Activated CD4-positive, alpha-beta T cell treated with anti-CD3 and anti-CD28 coated beads for 48 hours (primary cell): ENCODE data around the gene EHF.
"Not testable (repeated sequence)": the region's sequence is repeated elsewhere in the genome, so short reads cannot be mapped to it uniquely, and the experiment has no call there.

Source experiments
- DNase-seq: peaks from one replicate; pipeline ENCODE4 v3.0.0-alpha.2; 2020

EHF gene

DNA sequence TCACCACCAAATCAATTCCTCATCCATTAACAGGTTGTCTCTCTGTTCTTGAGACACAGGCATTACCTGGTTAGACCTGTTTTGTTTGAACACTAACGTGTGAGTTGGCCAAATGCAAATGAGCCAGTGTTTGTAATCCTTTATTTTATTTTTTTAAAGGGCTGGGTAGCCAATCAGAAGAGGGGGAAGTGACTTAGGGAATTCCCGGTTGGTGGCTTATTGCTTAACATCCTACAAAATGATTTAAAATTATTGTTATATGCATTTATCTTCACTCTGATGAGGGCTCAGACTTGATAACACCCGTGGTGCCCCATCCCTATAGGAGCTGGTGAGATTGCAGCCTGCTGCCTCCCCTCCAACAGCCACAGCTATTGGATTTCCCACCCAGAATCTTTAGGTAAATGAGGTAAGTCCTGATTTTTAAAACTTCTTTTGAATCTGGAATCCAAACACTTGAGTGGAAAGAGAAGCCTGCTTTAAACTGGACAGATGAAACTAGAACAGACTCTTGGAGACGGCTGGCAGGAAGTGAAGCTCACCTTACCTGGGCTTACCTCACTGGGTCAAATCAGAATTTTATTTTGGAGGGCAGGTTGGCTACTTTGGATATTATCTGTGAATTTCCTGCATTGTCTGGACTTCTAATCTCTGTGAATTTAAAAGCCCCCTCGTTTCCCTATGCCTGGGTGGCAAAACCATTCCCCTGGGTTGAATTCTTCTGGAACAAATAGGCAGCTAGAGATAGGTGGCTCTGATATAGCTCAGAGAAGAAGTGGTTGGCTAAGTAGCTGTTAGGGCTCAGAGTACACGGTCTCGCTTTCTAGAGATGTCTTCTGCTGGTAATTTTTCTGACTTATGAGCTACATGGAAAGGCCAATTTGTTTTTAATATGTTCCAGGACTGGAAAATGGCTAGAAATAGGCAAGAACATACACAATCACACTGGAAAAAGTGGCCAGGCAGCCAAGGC lies at the start of gene EHF:
Gene EHF, plus strand, starts transcription at position 274 of the 973 bp plus-strand sequence. CDS start 21,538 bp downstream, outside the sequence.
- DNase-seq = no peak

DNA sequence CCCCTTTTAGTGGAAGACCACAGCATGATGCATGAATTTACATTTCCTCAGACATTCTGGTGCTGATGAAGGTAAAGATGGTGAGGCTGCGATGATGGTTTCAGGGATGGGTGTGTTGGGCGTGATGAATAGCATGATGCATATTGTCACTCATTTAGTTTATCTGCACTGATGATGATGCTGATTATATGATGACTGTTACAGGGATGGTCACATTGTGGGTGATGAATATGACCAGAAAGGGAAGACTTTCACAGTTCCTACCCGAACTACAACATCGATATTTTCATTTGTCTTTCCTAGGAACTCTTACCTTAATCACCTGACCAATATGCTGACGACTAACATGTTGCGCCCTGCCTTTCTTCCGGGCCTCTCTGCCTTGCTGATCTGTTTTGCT lies 47.4 kb upstream of the EHF start:
- no peak for DNase-seq

DNA sequence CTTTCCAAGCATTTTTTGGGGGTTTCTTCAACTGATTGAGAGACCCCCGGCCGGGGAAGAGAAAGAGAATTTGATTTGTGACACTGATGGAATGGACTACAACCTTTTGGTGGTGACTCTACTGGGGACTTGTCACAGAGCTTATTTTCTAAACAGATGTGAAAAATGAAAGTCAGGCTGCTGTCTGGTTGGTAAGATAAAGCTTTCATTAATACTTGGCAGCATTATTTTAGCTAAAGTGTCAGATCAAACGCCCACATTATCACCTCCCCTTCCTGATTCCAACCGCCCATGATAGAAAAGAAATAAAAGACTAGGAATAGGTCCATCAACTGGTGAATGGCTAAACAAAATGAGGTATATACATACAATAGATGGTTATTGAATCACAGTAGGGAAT lies 45.6 kb upstream of the EHF start:
- DNase-seq = no peak

DNA sequence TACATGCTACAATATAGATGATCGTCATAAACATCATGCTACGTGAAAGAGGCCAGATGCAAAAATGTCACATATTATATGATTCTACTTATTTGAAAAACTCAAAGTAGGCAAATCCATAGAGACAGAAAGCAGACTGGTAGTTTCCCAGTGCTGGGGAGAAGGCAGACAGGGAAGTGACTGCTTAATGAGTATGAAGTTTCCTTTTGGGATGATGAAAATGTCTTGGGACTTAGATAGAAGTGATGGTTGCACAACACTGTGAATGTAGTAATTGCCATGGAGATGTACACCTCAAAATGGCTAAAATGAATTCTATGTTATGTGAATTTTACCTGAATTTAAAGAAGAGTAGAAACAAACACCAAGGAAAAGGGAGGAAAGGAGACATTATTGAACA lies 45.2 kb upstream of the EHF start:
- DNase-seq = no peak

DNA sequence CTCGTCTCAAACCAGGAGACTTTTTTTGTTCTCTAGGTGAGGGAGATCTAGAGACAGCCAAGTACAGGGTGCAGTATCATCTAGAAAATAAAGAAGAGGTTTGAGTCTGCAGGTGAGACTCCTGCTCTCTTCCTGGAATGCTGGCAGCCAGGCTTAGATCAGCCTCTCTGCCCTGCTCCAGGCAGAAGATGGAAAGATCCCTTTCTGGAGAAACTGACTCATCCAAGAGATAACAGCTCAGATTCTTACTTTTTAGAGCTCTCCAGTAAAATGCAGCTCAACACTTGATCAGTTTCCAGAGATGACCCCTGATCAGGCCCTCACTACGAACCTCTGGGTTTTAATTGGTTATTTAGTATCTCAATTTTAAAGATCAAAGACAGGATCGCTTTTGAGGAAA lies 44.6 kb upstream of the EHF start:
- DNase-seq = no peak

DNA sequence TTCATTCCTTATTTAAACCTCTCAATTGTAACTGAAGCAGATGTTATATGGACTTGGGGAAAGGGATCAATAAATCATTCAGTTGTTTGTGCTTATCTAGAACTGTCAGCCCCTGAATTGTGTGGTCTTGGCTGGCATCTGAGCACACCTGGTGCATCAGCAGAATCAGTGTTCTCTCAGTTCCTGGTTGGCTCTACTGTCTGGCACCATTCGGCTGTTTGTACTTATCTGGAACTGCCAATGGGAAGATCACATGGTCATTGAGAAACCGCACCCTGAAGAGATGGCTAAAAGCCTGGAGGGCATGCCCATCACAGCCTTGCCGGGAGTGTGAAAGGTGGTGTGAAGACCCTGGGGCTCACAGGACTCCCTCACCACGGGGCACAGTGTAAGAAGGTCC lies 37.1 kb upstream of the EHF start:
- DNase-seq = no peak

DNA sequence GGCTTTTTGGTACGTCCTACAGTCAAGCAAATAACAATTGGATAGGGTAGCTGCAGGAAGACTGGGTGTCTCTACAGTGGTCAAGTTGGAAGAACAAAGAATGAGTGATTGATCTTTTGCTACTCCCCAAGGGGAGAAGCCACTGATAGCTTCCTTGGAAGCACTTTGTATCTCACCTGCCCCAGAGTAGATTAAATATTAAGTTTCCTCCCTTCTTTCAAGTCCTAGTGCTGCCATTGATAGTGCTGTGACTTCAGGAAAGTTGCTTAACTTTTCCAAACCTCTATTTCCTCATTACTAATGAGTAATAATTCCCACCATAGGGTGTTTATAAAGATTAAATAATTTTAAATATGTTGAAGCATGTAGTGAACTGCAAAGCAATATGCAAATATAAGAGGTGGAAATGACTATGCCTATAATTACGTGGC lies 35.6 kb upstream of the EHF start:
- DNase-seq = no peak

DNA sequence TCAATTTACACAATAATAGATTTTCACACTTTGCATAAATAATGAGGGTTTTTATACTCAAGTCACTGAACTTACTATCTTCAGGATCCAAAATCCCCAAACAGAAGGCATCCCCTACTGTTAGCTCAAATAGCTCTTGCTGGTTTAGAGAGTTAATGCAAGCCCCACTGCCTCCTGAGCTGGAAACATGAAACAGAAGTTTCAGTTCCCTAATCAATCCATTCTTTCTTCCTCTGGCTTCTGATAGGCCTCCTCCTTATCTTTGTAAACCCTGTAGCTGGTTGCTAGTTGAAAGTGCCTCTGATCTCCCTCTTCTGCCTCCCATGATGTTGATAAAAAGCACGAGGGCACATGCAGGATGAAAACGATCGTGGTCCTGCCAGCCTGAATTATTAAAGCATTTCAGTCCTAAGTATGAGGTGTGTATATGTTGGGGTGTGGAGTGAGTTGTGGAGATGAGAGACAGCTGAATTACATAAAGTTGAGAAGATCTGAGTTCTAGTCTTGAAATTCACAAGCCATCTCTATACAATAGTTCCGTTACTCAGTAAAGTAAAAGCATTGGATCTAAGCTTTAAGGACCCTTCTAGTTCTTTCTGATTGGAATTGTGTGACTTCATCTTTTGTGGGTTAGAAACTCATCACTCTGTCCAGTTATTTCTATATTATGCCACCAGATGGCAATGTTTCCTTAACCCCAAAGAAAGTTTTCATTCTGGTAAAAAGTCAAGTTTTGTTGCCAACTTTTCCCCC lies 35.0 kb upstream of the EHF start:
- no peak for DNase-seq

DNA sequence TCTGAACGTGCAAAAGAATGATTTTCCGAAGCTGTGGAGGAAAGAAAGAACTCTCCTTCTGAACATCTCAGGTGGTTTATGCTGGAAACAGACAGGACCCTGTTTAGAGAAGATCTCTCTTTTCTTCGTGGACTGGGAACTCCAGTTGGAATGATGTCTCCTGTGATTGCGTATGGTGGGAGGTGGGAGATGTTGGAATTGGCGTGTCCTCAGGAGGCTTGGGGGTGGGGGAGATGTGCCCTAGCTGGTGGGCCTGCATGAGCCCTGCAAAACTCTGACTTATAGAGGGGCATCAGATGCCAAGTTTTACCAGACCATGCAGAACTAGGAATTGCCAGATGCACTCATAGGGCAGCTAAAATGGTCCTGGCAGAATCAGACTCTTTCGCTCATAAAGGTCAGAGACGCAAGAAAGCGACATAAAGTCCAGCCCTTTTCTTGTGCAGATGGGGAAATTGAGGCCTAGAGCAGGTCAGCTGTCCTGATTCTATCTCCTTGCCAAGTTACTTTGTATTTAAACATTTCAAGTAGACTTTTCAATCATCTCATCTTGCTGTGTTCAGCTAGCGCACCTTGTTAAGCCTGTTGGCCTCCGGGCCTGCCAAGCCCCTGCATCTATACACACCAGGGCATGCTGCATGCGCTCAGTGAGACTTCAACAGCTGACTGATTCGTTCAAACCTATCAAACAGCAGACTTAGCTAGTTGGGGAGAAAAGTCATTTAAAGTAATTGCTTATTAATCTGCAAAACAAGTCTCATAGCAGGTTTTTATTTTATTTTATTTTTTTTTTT lies 34.2 kb upstream of the EHF start:
- DNase-seq = no peak

DNA sequence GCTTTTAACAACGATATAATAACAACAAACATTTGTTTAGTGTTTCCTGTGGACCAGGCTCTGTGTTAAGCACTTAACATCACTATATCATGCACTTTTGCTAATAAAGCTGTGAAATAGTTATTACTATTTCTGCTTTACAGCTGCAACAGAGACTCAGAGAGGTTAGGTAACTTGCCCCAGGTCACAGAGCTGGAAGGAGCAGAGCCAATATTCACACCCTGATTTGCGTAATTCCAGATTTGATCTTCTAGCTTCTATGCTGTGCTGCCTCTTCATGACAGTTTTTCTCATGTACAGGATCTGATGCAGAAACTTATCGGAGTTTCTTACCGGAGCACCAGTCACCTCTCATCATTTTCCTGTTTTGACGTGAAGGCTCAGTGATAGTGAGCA lies 33.6 kb upstream of the EHF start:
- no peak for DNase-seq

DNA sequence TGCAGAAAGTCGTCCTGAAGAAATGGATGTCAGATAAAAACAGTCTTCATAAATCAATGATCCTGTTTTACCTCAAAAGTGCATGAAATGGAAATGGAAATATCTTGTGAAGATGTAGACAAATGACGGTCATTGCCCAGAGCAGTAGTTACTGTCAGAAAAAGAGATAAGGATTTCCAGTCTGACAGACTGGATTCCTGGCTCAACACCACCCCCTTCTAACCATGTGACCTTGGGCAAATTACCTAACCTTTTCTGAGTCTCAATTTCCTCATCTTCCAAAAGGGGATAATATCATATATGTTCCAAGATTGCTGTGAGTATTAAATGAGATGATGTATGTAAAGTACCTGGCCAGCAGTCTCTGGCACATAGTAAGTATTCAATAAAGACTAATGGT lies 32.9 kb upstream of the EHF start:
- DNase-seq = no peak

DNA sequence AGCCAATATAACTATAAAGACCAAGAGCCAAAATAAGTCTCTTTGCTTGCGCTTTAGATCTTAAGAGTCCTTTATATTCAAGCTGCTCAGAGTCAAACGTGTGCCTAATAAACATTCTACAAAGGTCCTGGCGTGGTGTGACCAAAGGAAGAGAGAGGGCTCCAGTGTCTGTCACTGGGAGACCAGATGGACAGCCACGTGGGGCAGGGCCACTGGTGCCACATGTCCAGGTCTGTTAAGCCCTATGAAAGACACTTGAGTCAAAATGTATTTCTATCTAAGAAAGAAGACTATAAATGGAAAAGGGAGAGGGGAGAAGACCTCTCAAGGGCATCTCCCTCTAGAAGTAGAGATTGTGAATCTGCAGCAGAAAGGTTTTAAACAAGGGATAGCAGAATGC lies 32.2 kb upstream of the EHF start:
- DNase-seq = no peak

DNA sequence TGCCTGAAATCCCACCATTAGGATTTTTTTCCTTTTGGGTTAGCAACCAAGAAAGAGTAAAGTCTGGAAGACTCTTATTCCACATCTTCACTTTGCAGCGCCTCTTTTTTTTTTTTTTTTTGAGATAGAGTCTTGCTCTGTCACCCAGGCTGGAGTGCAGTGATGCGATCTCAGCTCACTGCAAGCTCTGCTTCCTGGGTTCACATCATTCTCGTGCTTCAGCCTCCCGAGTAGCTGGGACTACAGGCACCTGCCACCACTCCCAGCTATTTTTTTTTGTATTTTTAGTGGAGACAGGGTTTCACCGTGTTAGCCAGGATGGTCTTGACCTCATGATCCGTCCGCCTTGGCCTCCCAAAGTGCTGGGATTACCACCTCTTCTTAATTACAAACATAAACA lies 31.7 kb upstream of the EHF start:
- DNase-seq = not testable (repeated sequence)

DNA sequence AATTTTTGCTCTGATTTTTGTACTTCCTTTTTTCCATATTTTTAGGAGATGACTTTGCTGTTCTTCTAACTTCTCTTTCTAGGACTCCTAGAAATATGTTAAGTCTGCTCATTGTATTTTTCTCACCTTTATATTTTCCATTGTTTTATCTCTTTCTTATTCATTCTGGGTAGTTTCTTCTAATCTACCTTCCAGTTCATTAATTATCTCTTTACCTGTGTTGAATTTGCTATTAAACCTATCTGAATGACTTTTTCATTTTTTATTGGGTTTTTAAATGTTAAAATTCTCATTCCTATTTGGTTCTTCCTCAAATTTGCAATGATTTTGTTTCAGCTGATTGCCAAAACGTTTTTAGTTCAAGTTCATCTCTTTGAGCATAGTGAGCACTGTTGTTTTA lies 27.8 kb upstream of the EHF start:
- no peak for DNase-seq

DNA sequence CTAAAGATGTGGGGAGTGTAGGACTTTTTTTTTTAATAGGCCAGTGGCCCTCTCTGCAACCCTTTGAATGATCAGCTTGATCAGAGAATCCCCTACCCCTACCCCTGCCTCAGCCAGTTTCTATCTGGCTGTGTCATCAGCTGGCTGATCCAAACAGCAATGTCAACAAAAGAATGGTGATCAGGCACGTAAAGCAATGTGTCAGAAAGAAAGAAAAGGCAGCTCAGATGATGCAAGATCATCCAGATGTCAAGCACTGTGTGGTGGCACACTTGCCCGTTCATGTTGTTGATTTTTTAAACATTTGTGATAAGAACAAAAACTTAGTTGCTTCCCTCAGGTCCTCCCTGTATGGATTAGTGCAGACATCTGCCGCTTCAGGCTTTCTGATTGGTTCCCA lies 26.3 kb upstream of the EHF start:
- no peak for DNase-seq

DNA sequence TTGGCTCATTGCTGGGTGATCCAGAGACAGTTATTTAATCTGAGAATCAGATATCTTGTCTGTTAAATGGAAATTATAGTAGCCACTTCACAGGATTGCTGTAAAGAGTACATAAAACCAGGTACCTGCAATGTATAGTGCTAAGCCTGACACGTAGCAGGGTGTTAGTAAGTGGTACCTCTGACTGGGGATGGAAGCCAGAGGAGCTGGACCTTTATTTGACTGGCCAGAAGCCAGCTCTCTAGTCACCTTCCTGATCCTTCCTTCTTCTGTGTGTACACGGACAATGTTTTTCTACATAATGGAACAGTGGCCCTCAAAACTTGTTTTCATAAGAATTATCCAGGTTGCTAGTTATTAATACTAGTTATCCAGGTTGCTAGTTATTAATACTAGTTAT lies 25.5 kb upstream of the EHF start:
- DNase-seq = no peak

DNA sequence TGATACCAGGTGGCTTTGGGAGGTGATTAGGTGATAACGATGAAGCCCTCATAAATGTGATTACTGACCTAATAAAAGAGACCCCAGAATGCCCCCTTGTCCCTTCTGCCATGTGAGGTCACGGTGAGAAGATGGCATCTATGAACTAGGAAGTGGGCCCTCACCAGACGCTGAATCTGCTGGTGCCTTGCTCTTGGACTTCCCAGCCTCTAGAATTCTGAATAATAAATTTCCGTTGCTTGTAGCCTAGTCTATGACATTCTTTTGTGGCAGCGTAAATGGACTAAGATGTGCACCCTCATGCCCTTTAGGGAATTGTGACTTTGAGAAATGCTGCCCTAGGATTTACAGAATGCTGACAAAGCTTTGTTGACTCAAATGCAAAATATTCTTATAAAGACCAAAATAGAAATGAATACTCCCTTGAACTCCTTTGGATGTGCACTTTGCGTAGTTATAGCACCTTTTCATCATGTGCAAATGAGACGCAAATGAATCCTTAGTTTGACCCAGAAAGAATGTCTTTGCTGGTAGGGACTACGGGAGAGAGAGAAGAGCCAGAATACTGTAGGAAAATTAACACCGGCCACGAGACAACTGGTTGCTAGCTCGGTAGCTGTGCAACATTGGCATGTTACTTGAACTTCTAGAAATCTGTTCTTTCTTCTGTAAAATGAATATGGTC lies 24.8 kb upstream of the EHF start:
- DNase-seq = no peak

DNA sequence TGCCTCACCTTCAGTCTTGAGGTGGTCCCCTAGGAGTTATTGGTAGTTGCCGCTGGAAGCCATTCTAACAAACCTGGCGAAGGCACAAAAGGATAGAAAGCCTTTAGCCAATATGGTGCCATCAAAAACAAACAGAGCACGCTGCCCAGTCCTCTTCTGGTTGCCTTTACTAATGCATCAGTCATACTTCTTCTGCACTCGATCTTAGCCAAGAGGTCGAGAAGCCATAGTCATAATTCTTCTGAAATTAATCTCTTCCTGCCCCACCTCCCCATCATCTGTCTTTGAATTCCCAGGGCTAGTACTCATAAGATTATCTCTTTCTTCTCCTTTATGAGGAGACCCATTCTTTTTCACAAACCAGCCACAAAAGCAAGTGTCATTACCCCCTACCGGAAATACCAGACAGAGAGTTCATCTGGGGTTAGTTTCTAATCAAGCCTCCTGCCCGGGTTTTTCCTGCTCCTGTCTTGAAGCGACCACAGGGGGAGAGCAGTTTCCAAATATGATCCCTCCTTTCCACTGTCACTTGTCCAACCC lies 21.4 kb upstream of the EHF start:
- DNase-seq = no peak

DNA sequence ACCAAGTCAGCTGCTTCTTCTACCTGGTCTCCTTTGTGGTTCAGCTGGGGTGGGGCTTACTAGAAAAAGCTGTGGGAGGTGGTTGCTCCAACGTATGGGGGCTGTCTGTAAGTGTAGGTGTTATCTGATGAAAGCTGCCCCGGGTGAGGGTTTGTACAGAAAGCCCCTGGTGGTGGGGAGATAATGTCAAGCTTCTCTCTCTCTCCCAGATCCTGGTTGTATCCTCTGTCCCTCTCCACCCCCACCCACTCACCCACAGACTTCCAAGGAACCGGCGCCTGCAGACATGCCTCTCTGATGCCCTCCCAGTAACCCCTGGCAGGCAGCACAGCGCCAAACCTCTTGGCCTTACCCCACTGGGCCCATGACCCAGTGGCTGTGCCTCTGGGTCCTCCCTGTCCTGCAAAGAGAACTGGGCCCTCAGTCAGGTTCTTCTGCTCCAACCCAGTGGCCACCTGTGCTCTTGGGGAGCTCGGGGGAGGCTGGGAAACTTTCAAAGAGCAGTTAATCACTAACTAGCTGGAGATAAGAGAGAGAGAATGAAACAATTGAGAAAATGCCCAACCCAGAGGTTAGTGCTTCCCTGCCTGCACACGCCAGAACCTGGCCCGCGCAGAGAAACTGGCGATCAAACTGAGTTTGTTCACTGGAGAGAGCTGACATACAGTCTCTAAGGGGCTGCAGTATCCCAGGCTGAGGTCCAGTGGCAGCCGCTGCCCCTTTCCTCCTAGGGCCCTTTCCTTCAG lies 20.4 kb upstream of the EHF start:
- no peak for DNase-seq

DNA sequence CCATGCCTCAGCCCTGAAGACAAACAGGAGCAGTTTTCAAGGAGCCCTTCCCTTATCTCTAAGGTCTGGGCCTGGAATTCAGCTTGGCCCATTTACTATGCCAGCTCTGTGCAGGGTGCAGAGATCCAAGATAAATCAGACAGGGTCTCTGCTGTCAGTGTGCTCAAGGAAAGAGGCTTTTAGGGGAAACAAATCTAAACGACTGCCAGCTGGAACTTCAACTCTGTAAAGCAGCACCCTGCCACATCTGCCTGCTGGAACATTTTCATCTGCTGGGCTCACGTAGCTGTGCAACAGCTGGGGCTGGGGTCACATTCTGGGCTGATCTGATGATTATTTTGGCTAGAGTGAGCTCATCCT lies 19.8 kb upstream of the EHF start:
- DNase-seq = no peak

DNA sequence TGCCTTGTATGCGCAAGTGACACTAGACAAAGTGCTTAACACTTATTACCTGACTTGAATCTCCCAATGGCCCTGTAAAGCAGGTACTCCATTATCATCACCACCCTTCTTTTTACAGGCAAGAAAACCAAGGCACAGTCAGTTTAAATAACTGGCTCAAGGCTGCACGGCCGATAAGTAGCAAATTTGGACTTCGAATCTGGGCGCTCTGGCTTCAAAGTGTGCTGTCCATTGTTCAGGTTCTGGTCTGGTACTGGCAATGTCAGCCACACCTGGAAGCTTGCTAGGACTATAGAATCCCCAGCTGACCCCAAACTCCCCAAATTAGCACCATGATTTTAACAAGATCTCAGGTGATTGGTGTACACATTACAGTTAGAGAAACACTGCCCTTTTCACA lies 19.3 kb upstream of the EHF start:
- no peak for DNase-seq

DNA sequence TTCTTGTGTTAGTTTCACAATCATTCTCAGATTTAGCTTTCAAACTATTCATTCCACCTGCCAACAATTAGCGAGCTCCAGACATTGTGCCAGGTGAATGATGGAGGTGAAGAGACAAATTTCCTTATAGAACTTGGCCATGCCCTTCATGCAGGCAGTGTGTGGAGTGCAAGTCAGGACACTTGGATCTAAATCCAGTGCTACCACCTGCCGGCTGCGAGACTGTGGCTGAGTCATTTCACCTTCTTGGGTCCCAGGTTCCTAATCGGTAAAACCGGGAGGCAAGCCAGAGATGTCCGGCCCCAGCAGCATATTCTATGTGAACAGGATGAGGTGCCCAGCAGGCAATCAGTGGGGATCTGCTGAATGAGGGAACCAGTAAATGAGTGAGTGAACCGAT lies 18.6 kb upstream of the EHF start:
- DNase-seq = no peak
